ENCODE data around the gene PLCH2.
"Not testable (repeated sequence)": the region's sequence is repeated elsewhere in the genome, so short reads cannot be mapped to it uniquely, and the experiment has no call there.

Gene PLCH2, protein sequence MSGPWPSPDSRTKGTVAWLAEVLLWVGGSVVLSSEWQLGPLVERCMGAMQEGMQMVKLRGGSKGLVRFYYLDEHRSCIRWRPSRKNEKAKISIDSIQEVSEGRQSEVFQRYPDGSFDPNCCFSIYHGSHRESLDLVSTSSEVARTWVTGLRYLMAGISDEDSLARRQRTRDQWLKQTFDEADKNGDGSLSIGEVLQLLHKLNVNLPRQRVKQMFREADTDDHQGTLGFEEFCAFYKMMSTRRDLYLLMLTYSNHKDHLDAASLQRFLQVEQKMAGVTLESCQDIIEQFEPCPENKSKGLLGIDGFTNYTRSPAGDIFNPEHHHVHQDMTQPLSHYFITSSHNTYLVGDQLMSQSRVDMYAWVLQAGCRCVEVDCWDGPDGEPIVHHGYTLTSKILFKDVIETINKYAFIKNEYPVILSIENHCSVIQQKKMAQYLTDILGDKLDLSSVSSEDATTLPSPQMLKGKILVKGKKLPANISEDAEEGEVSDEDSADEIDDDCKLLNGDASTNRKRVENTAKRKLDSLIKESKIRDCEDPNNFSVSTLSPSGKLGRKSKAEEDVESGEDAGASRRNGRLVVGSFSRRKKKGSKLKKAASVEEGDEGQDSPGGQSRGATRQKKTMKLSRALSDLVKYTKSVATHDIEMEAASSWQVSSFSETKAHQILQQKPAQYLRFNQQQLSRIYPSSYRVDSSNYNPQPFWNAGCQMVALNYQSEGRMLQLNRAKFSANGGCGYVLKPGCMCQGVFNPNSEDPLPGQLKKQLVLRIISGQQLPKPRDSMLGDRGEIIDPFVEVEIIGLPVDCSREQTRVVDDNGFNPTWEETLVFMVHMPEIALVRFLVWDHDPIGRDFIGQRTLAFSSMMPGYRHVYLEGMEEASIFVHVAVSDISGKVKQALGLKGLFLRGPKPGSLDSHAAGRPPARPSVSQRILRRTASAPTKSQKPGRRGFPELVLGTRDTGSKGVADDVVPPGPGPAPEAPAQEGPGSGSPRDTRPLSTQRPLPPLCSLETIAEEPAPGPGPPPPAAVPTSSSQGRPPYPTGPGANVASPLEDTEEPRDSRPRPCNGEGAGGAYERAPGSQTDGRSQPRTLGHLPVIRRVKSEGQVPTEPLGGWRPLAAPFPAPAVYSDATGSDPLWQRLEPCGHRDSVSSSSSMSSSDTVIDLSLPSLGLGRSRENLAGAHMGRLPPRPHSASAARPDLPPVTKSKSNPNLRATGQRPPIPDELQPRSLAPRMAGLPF (N-terminal part only)

DNA sequence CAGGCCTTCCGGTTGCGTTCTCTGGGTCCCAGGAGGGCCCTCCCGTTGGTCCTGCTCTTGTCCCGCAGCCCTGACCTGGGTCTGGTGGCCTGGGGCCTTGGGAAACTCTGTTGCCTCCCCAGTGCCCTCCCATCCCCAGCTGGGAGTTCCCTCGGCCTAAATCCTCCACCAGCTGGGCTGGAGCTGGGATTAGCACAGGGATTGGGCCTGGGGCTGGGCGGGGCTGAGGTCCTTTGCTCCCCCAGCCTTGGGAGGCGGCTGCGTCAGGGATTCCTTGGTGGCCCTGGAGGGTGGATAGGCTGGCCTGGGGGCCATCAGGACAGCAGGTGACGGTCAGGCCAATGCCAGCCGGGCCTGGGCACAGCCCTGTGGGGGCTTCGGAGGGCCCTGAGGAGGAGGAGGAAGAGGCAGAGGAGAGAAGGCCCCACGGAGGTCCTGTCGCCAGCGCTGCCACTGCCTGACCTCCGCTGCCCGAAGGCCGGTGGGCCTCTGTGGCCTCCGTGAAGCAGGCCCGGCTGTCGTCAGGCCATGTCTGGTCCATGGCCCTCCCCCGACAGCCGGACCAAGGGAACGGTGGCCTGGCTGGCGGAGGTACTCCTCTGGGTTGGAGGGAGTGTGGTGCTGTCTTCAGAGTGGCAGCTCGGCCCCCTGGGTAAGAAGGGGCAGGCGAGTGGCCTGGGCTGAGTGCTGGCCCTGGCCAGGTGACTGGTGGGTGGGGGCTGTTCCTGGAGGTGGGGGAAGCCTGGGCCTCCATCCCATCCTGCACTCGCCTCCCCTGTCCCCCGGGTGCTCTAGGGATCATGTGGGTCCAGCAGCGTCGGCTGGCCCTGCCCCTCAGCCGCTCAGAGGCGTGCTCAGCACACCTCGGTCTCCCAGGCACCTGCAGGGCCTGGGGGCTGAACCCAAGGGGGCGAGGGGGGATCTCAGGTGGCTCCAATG is at the start of gene PLCH2:
Gene PLCH2, plus strand, starts transcription at position 229 of the 939 bp plus-strand sequence. Its CDS starts 300 bp downstream, at position 529.
- DNase-seq = no peak

DNA sequence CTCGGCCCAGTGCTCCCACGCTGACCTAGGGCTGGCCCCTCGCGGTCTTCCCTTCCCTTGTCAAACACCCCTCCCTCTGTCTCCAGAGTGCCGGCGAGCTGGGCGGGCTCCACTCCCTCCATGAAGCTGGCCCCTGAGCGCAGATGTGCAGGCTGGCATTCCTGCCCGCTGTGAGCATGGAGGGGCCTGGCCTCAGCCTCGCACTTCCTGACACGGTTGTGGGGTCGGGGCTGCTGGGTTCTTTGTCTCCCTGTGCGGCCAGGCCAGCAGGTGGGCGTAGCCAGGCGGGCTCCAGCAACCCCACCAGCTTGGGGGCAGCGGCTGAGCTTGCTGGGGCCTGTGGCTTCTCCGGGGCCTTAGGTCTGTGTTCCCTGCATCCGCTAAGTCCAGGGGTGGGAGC is 49.5 kb upstream of the PLCH2 start:
- no peak for DNase-seq

DNA sequence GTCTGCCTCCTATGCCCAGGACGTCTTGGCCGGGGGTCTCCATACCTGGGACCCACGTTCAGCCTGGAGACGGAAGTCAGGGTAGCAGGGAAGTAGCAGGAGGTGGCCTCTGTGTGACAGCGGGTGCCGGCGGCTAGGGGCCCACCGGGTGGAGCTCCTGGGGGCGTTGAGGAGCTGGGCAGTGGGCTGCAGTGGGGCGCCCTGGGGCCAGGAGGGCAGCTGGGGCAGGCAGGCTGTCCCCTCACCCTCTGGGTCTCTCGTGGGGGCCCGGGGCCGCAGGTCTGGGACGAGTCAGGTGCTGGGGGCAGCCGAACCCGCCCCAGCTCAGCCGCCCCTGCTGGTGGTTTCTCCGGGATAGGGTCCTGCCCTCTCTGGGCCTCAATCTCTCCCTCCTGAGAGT is 49.0 kb upstream of the PLCH2 start:
- no peak for DNase-seq

DNA sequence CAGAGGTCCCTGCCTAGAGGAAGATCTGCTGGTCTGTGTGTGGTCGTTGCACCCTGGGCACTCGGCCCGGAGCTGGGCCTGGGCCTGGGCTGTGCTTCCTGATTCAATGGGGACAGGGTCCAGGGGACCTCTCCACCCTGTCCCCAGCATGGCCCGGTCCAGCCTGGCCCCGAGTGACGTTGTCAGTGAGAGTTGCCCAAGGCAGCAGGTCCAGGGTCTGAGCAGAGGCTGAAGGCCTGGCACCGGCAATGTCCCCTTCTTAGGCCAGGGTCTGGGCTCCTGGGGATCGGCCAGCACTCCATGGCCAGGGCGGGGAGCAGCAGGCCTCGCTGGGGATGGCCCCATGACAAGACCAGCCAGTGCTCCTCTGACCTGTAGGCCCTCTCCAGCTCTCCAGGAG is 48.1 kb upstream of the PLCH2 start:
- no peak for DNase-seq

DNA sequence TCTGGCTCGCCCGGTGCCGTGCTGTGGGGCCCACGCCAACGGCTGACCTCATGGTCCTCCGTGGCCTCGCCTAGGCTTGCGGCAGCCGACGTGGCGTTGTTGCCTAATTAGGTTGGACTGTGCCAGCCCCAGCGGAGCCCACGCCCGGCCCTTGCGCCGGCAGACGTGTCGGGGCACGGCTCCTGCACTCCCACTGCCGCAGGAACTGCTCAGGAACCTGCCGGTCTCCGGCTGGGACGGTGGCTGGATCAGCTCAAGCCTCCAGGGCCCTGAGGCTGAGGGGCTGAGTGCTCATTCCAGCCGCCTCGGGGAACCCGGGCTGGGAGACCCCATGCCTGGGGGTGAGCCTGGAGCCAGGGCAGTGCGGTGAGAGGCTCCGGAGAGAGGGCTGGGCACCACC is 47.6 kb upstream of the PLCH2 start:
- DNase-seq = no peak

DNA sequence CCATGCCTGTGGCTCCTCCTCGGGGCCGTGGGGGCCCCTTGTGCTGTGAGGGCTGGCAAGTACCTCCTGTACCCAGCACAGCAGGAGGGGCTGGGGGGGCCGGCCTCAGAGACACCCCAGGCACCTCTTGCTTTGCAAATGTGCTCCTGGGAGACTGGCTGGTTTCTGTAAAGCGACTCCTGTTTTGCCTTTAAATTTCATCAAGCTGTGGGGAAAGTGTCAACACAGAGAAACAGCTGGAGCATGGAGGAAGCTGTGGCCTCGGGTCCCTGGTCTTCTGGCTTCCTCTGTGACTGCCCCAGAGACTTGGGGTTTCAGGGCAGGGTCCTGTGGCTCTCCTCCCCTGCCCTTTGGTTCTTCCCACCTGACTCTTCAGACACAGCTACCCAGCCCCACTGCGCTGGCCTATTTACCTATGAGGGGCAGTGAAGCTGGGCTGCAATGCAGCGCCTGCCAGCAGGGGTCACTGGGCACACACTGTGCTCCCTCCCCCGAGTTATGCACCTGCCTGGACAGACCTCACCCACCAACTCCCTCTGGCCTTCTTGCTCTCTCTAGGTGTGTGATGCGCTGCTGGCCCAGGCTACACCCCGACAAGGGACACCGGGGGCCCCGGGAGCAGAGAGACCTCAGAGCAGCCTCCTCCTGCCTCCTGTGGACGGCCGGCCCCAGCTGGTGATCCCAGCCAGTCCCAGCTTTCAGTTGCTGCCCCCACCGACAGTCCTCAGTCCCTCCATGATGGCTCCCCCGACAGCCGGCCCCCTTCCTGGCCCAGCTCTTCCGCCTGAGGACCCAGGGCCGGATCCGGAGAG is 46.1 kb upstream of the PLCH2 start:
- no peak for DNase-seq

DNA sequence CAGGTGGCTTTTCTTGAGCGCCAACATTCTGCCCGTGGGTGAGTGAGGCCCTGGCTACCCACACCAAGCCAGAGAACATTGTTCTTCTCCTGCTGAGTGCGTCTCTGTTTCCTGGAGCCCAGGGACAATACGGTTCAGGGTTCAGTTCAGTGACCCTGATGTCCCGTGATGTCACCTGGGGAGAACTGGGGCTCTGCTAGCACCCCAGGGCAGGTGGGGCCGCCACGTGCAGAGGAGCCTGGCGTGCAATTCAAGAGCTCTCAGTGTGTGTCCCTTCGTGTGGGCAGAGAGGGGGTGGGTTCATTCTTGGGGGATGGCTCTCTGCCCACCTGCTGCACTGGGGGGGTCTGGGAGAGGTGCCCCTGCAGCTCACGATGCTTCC is 45.5 kb upstream of the PLCH2 start:
- DNase-seq = no peak

DNA sequence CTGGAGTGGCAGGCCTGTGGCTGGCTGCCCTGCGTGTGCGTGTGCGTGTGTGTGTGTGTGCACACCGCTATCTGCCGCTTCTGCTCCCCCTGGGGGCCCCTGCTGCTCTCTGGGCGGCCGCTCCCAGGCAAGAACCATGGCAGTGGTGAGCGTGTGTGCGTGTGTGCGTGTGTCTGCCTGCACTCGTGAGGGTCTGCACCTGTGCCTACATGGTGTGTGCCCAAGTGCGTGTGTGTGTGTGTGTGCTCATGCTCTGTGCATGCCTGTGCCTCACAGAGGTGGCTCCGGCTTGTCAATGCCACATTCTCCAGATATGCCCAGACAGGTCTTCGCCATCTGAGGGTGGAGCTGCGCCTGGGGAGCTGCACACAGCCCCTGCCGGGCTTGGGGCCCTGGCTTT is 45.0 kb upstream of the PLCH2 start:
- no peak for DNase-seq

DNA sequence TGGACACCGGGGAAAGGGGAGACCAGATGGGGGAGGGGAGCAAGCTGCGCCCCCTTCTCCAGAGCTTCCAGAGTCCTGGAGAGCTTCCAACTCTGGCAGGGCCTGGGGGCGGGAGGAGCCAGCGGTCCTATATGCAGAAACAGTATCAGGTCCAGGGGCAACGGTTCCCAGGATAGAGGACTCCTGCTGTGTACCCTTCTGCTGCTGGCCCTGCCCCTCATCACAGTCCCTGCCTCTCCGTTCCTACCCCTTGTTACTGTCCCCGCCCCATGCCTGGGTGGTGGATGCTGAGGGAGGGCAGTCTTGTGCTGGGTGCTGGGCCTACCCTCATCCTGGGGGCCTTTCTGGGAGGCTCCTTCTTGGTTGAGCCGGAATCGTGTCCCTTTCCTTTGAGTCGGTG is 44.6 kb upstream of the PLCH2 start:
- DNase-seq = no peak

DNA sequence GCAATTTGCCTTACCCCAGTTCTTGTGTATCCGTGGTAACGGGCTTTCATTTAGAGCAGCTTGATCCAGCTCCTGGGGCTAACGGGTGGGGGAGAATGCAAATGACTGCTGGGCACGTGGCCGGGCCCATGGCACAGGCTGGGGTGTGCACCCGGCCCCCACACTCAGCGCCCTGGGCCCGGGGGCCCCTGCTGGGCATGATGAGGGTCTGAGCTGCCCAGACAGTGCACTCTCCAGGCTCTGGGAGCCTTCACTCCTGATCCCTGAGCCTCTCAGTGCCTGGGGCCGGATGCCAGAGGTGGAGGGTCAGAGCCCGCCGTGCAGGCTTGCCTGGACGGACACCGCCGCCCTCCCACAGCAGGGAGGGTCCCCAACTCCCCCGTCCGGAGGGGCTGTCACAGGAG is 43.6 kb upstream of the PLCH2 start:
- DNase-seq = no peak

DNA sequence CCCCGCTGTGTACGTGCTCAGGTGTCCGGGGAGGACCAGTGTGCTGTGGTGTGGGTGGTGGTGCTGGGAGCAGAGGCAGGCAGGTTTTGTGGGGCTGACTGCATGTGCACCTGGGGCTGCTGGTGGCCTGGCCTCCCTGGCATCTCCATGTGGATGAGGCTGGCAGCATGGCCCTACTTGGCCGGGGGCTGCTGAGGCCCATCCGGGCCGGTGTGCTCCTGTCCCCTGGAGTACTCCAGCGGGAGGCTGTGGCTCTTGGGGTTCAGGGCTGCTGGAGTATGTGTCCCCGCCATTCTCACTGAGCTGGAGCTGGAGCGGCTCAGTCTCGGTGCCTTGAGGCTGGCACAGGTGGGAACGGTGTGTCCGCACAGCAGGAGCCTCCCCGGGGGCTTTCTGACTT is 42.9 kb upstream of the PLCH2 start:
- no peak for DNase-seq

DNA sequence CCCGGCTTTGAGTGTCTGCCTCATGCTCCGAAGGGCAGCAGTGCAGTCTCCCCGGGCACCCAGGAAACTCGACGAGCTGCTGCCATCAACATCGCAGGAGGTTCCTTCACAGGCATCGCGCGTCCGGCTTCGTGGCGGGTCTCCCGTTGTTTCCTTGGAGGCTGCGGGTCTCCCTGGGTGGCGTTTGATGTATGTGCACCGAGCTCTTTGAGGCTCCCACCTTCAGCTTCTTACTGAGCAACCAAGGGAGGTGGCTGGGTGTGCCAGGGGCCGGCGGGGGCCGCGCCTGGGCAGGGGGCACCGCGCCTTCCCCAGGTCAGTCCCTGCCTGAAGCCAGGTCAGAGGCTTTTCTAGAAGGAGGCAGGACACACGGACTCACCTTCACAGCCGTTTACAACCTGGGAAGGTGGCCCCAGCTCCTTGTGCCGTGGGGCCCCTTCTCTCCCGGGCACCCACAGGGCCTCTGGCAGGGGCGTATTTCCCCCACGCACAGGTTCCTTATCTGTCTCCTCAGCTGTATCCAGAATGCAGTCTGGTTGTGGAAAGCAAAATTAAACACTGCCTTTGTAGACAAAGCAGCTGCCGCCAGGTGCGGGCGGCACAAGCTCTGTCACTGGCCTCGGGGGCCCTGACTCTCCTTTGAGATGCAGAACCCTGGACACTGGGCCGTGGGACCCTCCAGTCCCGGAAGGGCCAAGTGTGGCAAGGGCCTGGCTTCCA is 42.0 kb upstream of the PLCH2 start:
- no peak for DNase-seq

DNA sequence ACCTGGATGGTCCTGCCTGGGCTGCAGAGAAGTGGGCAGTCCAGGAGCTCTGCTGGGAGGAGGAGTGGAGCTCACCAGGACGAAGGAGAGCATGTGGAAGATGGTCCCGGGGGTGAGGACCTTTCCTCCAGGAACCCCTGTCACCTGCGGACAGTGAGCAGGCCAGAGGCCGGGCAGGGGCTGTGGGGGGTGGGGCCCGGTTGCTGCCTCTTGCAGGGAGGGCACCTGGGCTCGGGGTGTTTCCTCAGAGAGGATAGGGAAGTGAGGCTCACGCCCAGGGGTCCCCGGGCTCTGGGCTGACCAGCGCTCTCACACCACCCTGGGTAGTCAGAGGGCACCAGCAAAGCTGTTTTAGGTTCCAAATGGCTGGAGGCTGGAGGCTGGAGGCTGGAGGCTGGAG is 41.0 kb upstream of the PLCH2 start:
- DNase-seq = no peak

DNA sequence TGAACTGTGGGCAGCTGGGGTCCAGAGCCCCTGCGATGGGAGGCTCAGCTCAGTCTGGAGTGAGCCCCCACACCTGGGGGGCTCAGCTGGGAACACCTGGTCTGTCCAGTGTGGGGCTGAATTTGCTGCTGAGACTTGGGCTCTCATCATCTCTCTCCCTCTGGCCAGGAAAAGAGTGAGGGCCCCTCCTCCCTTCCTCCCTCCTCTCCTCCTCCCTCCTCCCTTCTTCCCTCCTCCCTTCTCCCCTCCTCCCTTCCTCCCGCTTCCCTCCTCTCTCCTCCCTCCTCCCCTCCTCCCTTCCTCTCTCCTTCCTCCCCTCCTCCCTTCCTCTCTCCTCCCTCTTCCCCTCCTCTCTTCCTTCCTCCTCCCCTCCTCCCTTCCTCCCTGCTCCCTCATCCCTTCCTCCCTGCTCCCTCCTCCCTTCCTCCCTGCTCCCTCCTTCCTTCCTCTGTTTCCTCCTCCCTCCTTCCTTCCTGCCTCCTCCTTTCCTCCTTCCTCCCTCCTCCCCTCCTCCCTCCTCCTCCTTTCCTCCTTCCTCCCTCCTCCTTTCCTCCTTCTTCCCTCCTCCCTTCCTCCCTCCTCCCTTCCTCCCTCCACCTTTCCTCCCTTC is 40.2 kb upstream of the PLCH2 start:
- no peak for DNase-seq

DNA sequence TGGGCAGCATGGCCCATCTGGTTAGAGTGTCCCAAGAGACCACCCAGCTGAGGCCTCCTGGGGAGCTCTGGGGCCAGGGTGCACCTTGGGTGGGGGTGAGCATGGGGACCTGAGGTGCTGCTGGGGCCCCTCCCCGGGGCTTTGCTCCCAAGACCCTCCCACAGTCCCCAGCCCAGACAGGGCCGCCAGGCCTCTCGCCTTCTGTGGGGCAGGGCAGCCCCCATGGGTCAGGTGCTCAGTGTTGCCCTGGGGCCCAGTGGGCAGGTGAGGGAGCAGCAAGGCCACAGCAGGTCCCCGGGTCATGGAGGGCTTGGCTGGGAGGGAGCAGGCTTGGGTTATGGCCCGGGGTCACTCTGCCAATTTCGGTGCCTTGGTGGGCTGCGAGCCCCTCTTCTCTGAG is 39.2 kb upstream of the PLCH2 start:
- no peak for DNase-seq

DNA sequence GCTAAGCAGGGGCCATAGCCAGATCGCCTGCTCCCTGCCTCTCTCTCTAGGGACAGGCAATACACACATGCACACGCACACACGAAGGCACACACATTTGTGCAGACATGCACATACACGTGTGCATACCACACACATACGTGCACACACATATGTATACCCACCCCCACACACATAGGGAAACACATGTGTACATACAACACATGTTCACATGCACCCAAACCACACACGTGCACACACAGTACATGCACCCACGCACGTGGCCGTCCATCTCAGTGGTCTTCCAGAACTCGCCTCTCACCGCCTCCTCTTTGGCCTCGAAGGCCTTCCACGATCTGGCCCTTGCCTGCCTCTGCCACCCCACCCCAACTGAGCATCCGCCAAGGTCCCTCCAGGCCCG is 38.5 kb upstream of the PLCH2 start:
- no peak for DNase-seq

DNA sequence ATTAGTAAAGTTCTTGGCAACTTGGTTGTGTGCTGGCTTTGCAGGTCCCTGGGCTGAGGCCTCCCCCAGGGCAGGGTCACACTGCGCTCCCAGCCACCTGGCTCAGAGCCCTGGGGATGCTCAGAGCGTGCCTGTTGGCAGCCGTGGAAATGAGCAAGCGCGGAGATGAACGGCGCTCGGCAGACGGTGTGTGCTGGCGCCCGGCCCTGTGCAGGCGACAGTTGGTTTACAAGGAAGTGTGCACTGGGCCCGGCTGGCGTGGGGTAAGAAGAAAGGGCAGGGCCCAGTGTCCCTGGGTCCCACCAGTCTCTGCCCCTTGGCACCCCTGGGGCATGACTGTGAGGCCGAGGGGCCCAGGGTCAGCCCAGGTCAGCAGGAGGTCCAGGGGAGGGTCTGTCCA is 38.1 kb upstream of the PLCH2 start:
- DNase-seq = no peak

DNA sequence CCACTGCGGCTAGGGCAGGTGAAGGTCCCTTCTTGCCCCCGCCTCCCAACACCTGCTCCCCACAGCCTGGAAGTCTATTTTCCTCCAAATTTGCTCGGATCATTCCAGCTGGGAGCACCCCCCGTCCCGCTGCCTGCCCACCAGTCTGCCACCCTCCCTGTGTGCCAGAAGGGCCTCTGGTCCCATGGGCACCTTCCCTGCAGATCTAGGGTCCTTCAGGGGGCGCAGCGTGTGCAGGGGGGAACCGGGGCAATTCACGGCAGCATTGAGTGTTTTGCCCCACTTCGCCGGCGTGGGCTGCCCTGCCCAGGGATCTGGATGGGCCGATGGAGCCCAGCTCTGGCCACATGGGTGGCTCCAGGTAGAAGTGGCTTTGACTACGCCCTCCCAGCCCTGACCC is 37.4 kb upstream of the PLCH2 start:
- no peak for DNase-seq

DNA sequence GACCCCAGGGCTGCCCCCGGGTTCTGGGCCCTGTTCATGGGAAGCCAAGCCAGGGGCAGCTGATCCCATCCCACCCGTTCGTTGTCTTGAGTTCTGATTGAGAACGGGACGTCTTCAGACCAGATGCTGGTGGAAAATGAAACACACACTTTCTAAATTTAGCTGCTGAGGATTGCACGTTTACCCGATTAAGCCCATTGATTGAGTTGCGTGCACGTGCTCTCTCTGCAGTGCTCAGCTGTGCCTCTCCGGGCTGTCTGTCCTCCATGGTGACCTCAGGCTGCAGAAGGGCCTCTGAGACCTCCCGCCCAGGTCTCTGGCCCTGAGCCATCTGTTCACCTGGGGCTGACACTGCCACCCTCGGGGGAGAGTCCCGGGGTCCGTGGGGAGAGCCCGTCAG is 36.7 kb upstream of the PLCH2 start:
- no peak for DNase-seq

DNA sequence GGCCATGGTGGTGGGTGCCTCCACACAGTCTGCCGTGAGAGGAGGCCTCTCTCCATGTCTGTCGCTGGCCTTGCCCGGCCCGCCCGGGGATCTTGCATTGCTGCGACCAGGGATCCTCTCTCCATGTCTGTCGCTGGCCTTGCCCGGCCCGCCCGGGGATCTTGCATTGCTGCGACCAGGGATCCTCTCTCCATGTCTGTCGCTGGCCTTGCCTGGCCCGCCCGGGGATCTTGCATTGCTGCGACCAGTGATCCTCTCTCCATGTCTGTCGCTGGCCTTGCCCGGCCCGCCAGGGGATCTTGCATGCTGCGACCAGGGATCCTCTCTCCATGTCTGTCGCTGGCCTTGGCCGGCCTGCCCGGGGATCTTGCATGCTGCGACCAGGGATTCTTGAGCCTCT is 35.7 kb upstream of the PLCH2 start:
- not testable (repeated sequence) for DNase-seq
